Astrocyte of the spinal cord (primary cell): ENCODE results near the gene ZNF91.
A peak's percentile ranks its signal among the peaks of the same experiment; 100 is the strongest.
"Not testable (repeated sequence)": the region's sequence is repeated elsewhere in the genome, so short reads cannot be mapped to it uniquely, and the experiment has no call there.

Experiments
- DNase-seq: peaks from one replicate; pipeline ENCODE4 v3.0.0; 2011; ENCODE audit warnings: low read depth, low spot score
- H3K4me3 ChIP-seq: 2 replicates; pipeline ENCODE4 v1.5.1; 2011; ENCODE audit warnings: low read depth, mild to moderate bottlenecking, low read length, moderate library complexity
- in situ Hi-C: cut with HindIII; loops from 2 replicates; pipeline ENCODE4 v1.10.0; 2017; ENCODE audit warnings: low sequenced_read_pairs
- TF ChIP-seq, protein P1 (sequence below): IDR thresholded peaks from 2 replicates; pipeline ENCODE4 v1.5.1; 2012; ENCODE audit warnings: low read depth, mild to moderate bottlenecking, low read length, inconsistent platforms

ZNF91 gene

DNA sequence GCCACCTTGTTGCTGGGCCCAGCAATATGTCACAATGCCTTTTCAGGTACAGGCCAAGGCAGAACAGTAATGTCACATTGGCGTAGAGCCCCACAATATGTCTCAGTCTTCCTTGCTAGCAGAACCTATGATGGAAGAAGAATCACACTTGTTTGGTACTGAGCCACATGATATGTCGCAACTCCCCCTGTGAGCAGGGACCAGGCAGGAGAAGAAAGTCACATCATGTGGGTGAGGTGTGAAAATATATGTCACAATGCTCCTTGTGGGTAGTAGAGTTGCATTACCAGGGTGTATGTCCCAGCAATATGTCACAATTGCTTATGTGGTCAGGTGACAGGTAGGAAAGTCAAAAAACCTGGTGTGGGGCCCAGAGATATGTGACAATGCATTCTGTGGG lies 7.1 kb upstream of the ZNF91 start:
- in situ Hi-C loops = no loop called here
- no peak overlapping the region for H3K4me3 ChIP-seq
- TF ChIP-seq, protein P1, sequence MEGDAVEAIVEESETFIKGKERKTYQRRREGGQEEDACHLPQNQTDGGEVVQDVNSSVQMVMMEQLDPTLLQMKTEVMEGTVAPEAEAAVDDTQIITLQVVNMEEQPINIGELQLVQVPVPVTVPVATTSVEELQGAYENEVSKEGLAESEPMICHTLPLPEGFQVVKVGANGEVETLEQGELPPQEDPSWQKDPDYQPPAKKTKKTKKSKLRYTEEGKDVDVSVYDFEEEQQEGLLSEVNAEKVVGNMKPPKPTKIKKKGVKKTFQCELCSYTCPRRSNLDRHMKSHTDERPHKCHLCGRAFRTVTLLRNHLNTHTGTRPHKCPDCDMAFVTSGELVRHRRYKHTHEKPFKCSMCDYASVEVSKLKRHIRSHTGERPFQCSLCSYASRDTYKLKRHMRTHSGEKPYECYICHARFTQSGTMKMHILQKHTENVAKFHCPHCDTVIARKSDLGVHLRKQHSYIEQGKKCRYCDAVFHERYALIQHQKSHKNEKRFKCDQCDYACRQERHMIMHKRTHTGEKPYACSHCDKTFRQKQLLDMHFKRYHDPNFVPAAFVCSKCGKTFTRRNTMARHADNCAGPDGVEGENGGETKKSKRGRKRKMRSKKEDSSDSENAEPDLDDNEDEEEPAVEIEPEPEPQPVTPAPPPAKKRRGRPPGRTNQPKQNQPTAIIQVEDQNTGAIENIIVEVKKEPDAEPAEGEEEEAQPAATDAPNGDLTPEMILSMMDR = no peak
- no peak for DNase-seq

DNA sequence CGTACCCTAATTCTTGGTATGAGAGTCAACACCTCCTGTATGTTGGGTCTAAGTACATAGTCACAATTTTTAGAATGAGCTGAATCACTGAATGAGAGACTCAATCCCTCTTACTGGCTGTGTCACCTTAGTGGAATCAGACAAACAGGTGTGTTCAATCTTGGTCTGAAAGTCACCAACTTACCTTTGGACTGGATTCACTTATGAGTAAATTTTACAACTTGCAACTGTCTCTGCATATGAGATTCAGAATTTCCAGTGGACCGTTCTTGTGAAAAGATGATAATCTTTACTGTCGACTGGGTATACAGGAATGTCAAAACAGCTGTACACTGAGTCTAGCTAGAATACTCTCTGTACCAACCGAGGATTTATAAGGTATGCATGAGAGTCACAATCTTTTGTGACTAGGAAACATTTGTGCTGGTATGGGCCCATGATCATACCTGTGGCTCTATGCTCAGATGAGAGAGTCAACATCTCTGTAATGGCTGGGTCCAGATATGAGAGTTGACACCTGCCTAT lies 5.9 kb upstream of the ZNF91 start:
- H3K4me3 ChIP-seq = no peak overlapping the region
- TF ChIP-seq, protein P1 = no peak
- in situ Hi-C loops = no loop called here
- DNase-seq = no peak

DNA sequence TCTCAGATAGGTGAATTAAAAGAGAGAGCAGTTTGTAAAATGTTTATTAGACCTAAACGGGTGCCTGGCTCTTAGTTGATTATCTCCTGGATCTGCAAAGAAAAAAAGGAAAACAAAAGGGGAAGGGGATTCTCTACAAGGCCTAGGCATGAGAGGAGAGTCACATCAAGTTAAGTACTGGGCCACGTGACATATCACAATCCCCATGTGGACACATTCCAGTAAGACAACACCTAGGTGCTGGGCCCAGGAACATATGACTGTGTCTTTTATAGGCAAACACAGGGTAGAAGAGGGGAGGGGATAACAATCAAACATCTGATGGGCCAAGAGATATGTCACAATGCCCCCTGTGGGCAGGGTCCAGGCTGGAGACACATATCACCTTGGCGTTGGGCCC lies 4.2 kb upstream of the ZNF91 start:
- TF ChIP-seq, protein P1 = no peak
- DNase-seq = no peak
- no peak overlapping the region for H3K4me3 ChIP-seq
- in situ Hi-C loops = no loop called here

DNA sequence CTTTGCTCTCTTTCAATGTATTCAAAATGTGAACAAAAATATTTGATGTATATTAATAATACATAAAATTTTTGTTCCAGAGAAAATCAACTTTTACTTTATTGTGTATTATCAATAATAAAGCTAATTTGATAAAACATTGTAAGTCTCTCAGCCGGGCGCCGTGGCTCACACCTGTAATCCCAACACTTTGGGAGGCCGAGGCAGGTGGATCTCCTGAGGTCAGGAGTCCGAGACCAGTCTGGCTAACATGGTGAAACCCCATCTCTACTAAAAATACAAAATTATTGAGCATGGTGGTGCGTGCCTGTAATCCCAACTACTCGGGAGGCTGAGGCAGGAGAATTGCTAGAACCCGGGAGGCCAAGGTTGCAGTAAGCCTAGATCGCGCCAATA lies 449 bp upstream of the ZNF91 start:
- in situ Hi-C loops, DNase-seq: not testable (repeated sequence)
- H3K4me3 ChIP-seq = peak overlapping the region; percentile 97

DNA sequence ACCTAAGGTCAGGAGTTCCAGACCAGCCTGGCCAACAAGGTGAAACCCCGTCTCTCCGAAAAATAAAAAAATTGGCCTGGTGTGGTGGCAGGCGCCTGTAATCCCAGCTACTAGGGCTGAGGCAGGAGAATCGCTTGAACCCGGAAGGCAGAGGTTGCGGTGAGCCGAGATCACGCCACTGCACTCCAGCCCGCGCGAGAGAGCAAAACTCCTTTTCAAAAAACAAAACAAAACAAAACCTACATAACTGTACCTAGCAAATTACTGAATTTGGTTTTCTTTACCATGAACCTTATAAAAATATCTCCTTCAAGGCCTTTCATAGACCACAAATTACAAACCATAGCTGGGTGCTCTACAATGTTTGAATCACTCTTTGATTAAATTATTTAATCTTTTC lies 760 bp downstream of the ZNF91 start:
- TF ChIP-seq, protein P1 = no peak
- DNase-seq = peak; percentile 37
- in situ Hi-C loops = no loop called here
- H3K4me3 ChIP-seq = peak overlapping the region; percentile 97

DNA sequence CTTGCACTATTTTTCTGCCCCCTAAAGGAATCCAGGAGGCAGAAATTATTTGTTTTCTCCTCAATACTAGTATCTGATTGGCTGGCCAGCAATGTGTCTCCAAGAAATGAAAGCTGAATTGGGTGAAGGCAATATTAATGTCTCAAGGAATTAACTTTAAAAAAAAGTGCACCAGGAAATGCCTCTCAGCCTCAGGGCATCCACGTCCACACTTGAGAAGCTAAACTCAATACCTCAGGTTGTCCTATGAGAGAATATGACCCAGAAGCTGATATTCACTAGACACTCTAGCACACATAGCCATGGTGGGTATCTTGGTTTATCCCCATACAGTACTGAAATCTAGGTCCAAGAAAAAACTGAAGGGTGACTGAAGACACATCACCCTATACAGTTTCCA lies 2.1 kb downstream of the ZNF91 start:
- DNase-seq = no peak
- no peak overlapping the region for H3K4me3 ChIP-seq
- in situ Hi-C loops = no loop called here
- TF ChIP-seq, protein P1 = no peak

DNA sequence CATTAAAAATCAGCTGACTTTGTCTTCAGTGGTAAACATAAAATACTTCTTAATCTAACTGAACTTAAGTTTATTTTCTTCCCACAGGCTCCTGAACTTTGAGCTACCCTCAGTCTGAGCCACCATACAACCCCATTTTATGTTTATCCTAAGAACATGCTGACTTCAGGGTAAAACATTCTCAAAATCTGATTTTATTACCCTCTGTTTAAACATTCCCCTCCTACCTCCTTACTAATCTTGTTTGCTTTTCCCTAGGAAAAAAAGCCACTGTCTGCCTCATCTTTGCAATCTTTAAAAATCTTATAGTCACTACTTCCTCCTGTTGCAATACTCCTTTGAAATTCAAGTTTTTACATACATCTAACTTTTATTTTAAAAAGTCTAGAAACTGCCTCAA lies 4.0 kb downstream of the ZNF91 start:
- TF ChIP-seq, protein P1 = no peak
- in situ Hi-C loops = no loop called here
- no peak for DNase-seq
- H3K4me3 ChIP-seq = no peak overlapping the region
